HL-60/S4 treated with phorbol 12-myristate 13-acetate at 8.2 ng/mL for 4 days and 3 days (cell line): Measurements from ENCODE around the gene LRRK1.

Source experiments
- in situ Hi-C: fragments of 300-500 bp; cut with MboI; formaldehyde crosslinking; loops from 2 replicates; pipeline ENCODE4 v1.15.0; 2022; ENCODE audit warnings: low sequenced_read_pairs

LRRK1 gene

GRCh38 chr15:101087172-101087769, 168.1 kb downstream of the LRRK1 start:
- in situ Hi-C loops, result loop anchor here (25.0 kb wide), 1 partner anchor 175 kb away; the partner anchor contains the start of gene CHSY1

DNA sequence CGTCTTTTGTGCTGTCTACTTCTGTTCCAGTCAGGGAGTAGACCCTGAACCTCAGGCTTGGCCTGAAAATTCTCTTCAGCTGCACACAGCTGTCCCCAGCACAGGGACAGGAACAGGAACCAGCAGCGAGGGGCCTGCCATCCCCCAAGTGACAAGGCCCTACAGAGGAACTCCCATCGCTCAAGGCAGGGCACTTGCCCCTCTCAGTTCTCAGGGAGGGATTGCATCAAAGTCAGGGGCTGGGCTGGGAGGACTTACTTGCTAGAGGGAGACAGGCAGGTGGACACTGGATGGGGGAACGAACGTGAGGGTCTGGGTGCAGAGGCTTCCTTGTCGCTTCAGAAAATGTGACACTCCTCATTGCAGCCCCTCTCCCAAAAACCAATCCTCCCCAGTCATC, 169.1 kb downstream of the LRRK1 start:
- in situ Hi-C loops, result loop anchor here (25.0 kb wide), 1 partner anchor 174 kb away; the partner anchor contains the start of gene CHSY1

- in situ Hi-C loops, result loop anchor here (25.0 kb wide), 1 partner anchor 173 kb away; the partner anchor contains the start of gene CHSY1
Observed at GRCh38 chr15:101088788-101089578, 169.8 kb downstream of the LRRK1 start.

- in situ Hi-C loops, result loop anchor here (25.0 kb wide), 1 partner anchor 172 kb away; the partner anchor contains the start of gene CHSY1
Observed at GRCh38 chr15:101089579-101090427, 170.6 kb downstream of the LRRK1 start.

DNA sequence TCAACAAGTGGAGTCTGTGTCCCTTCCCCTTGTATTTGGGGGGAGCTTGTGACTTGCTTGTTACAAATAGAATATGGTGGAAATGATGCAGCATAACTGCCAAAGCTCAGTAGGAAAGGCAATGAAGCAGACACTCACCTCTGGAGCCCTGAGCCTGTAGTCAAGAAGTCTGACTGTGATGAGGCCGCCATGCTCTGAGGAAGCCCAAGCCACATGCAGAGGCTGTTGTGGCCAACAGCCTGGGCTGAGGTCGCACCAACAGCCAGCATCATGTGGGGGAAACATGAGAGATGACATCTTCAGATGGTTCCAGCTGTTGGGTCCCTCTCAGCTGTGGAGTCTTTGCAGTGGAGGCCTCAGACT, 171.3 kb downstream of the LRRK1 start:
- in situ Hi-C loops, result loop anchor here (25.0 kb wide), 1 partner anchor 172 kb away; the partner anchor contains the start of gene CHSY1

- in situ Hi-C loops, result loop anchor here (25.0 kb wide), 1 partner anchor 171 kb away; the partner anchor contains the start of gene CHSY1
Observed at GRCh38 chr15:101091080-101092017, 172.2 kb downstream of the LRRK1 start.

- in situ Hi-C loops, result loop anchor here (25.0 kb wide), 1 partner anchor 170 kb away; the partner anchor contains the start of gene CHSY1
Observed at GRCh38 chr15:101092156-101092866, 173.2 kb downstream of the LRRK1 start.

DNA sequence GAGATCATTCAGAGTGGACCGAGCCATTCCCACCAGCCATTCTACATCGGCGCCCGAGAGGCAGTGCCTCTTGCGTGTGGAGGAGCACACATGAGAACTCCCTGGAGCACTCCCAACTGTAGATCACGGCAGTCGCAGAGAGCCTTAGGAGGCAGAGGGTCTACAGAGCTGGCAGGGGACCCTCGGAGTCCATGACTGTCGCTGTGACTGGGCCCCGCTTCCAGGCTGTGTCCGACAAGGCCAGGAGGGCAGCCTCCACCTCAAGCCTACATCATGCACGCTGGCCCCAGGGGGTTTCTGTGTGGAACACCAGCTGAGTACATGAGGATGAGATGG, 173.7 kb downstream of the LRRK1 start:
- in situ Hi-C loops, result loop anchor here (25.0 kb wide), 1 partner anchor 169 kb away; the partner anchor contains the start of gene CHSY1

DNA sequence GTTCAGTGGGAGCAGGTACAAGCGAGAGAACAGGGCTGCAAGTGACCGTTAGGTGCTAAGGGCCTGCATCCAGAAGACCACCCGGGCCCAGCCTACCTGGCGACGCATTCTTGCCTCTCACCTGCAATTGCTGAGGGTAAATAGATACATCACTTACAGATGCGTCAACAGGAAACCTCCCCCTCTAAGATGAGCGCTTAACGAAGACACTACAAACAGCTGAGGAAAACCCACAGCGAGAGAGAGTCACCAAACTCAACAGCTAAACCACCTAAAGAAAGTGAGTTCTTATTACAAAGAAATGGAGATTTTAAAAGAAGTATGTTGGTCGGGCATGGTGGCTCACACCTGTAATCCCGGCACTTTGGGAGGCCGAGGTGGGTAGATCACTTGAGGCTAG, 174.8 kb downstream of the LRRK1 start:
- in situ Hi-C loops, result loop anchor here (25.0 kb wide), 1 partner anchor 168 kb away; the partner anchor contains the start of gene CHSY1

DNA sequence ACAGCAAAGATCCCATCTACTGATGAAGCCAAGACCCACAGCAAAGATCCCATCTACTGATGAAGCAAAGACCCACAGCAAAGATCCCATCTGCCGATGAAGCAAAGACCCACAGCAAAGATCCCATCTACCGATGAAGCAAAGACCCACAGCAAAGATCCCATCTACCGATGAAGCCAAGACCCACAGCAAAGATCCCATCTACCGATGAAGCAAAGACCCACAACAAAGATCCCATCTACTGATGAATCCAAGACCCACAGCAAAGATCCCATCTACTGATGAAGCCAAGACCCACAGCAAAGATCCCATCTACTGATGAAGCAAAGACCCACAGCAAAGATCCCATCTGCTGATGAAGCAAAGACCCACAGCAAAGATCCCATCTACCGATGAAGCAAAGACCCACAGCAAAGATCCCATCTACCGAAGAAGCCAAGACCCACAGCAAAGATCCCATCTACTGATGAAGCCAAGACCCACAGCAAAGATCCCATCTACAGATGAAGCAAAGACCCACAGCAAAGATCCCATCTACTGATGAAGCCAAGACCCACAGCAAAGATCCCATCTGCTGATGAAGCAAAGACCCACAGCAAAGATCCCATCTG, 176.7 kb downstream of the LRRK1 start:
- in situ Hi-C loops, result loop anchor here (25.0 kb wide), 1 partner anchor 166 kb away; the partner anchor contains the start of gene CHSY1

GRCh38 chr15:101097111-101097510, 178.0 kb downstream of the LRRK1 start:
- in situ Hi-C loops, result loop anchor here (25.0 kb wide), 1 partner anchor 165 kb away; the partner anchor contains the start of gene CHSY1

DNA sequence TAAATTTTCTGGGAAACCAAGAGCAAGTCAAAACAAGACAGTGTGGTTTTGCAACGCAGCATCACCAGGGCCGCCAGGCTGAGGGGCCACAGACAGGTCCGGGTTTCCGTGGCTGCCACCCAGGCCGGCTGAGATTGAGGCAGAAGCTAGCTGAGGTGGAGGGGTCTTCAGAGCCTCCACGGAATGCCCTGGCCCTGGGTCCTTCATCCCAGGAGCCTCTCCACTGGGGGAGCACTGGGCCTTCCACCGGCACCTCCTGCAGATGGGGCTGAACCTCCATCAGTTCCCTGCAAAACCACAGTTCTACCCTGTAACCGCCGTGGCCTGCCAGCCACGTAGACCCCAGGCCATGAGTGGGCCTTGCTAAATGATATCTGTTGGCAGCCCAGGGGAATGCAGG, 180.0 kb downstream of the LRRK1 start:
- in situ Hi-C loops, result loop anchor here (25.0 kb wide), 1 partner anchor 163 kb away; the partner anchor contains the start of gene CHSY1

GRCh38 chr15:101100118-101100517, 181.0 kb downstream of the LRRK1 start:
- in situ Hi-C loops, result no loop called here

GRCh38 chr15:101100593-101101442, 181.7 kb downstream of the LRRK1 start:
- in situ Hi-C loops, result no loop called here

DNA sequence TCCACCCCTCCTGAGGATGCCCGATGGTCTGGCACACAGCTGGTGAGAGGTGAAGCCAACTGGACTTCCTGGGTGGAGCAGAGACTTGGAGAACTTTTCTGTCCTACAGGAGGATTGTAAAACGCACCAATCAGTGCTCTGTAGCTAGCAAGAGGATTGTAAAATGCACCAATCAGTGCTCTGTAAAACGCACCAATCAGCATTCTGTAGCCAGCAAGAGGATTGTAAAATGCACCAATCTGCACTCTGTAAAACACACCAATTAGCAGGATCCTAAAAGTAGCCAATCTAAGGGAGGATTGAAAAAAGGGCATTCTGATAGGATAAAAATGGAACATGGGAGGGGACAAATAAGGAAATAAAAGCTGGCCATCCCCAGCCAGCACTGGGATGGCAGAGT, 182.5 kb downstream of the LRRK1 start:
- in situ Hi-C loops, result no loop called here

- in situ Hi-C loops, result no loop called here
Observed at GRCh38 chr15:101102746-101103145, 183.6 kb downstream of the LRRK1 start.

GRCh38 chr15:101103598-101103997, 184.4 kb downstream of the LRRK1 start:
- in situ Hi-C loops, result no loop called here

GRCh38 chr15:101104141-101104540, 185.0 kb downstream of the LRRK1 start:
- in situ Hi-C loops, result no loop called here
